GM21381 (cell line): Measurements from ENCODE around the gene SLC39A11.
A peak's percentile ranks its signal among the peaks of the same experiment; 100 is the strongest.
"Not testable (repeated sequence)": the region's sequence is repeated elsewhere in the genome, so short reads cannot be mapped to it uniquely, and the experiment has no call there.

Experiments used
- ATAC-seq: cut with Tn5 transposase; IDR thresholded peaks from one replicate; pipeline ENCODE4 v1.9.1; 2021; ENCODE audit warnings: mild to moderate bottlenecking, moderate library complexity; ENCODE audit not compliant: unreplicated experiment

The SLC39A11 gene

GRCh38 chr17:72640415-72641165 lies 451.9 kb downstream of the SLC39A11 start:
- ATAC-seq = no peak

GRCh38 chr17:72639711-72640110 lies 452.8 kb downstream of the SLC39A11 start:
- ATAC-seq = no peak

- not testable (repeated sequence) for ATAC-seq
These were observed 453.6 kb downstream of the SLC39A11 start for GRCh38 chr17:72638932-72639331.

GRCh38 chr17:72635034-72635635 lies 457.4 kb downstream of the SLC39A11 start:
- ATAC-seq = no peak

DNA sequence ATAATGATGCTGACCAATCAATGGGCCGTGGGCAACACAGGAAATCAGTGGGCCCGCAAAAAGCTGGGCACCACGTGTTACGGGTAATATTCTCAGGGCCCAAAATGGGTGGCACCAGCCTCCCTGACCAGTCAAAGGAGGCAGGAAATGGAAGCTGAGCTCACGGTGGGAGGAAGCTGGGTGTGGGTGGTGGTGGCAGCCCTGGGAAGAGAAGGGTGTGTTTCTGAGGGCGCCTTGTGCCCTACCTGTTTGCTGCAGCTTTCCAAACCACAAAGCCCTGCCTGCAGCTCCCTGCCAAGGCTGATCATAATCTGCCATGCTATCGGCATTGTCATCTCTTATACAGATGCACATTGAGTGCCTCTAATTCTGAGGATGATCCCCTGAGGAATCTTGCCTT lies 457.9 kb downstream of the SLC39A11 start:
- ATAC-seq = no peak

GRCh38 chr17:72631949-72632684 lies 460.4 kb downstream of the SLC39A11 start:
- ATAC-seq = no peak

DNA sequence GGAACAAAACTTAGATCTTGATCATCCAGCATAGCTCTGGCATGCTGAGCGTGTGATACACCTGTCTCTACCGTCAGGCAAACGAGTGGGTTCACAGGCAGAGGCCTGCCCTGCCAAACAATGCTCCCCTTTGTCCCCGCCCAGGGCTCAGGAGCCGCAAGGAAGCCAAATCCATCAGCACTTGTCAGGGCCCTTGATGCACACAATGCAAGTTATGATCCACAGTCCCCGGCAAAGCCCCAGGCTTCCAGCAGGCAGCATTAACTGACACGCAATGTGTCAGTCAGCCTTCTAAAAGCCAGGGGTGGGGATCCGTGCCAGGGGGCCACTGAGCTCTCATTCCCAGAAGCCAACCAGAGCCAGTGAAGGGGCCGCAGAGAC lies 460.9 kb downstream of the SLC39A11 start:
- no peak for ATAC-seq

- no peak for ATAC-seq
These were observed 467.8 kb downstream of the SLC39A11 start for GRCh38 chr17:72624652-72625051.

DNA sequence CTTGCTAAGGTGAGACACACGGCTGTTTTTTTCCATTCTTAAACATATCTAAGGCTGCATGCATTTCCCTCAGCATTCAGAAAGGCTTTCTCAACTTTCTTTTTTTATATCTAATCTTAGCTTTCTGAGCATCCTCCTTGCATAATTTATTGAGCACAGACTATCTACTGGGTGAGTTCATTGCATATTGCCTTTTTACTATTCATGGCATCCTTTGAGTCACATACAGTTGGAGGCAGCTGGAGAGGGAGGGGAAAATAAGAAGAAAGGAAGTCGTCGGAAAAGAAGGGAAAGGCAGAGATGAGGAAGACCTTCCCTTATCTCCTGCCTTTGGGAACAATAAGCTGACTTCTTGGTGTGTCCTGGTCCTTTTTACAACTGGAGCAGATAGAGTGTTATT lies 468.3 kb downstream of the SLC39A11 start:
- no peak for ATAC-seq

DNA sequence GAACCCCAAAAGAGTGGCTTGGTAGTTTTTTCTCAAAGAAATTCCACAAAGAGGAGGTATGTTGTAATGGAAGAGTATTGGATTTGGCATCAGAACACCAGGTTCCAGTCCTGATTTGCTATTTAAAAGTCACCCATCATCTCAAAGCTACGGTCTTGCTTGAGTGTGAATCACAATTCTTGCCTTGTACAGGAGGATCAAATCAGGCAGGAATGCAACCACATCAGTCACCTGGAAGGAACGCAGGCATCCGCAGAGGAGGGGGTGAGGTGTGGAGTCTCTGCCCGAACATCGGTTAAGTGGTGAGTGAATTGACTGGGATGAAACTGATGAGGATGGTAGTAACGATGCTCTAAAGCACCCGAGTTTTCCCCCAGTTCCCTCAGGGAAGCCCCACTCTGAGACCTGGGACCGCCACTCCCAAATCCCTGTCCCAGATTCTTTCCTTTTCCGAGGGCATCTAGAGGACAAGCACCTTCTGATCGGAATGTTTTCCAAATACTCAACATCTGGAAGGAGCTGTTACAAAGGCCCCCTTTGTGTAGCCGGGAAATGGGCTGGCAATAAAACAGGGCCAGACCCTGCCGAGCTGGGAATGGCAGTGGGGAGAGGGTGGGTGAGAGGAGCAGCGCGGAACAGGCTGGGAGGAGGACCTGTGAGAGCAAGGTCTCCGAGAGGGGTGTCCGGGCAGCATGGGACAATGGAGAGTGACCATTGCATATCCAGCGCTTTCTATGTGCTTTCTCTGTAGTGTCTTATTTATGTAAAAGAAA lies 469.6 kb downstream of the SLC39A11 start:
- ATAC-seq = no peak

GRCh38 chr17:72619976-72620650 lies 472.4 kb downstream of the SLC39A11 start:
- ATAC-seq = no peak

DNA sequence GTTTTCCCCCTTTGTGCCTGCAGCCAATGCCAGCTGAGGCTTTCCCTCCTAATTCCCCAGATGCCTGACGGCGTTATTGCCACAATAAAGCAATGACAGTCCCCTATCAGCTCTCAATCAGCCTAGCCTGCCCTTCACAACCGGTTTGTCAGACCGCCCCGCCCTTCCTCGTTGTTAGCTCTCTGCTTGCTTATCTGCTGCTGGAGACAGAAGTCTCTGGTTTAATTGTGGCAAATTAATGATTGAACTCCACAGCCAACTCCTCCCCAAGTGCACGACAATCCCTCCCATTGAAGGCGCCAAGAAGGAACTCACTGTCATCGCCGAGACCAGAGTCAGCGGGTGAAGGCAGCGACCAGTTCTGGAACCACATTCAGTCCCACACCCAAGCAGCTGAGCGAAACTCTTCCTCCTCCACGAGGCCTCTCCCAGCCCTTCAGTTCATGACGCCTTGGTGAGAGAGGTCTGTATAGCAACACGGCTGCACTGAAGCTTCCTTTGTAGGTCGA lies 474.4 kb downstream of the SLC39A11 start:
- ATAC-seq = peak; percentile 65

DNA sequence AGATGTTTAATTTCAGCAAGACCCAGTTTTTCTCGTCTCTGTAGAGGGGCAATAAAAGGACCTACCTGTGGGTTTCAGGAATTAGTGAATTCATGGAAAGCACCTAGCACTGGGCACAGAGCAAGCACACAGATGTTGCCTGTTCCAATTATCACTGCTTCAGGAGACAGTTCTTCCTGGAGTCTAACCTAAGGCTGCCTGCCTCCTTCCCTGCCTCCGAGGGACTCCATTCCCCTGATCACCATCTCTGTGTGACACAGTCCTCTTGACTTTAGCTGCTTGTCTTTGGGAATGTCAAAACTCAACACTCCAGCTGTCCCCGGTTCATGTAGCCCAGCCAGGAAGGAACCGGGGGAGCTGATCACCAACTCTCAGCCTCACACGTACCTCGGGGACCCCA lies 474.9 kb downstream of the SLC39A11 start:
- ATAC-seq = no peak

- ATAC-seq = no peak
These were observed 476.0 kb downstream of the SLC39A11 start for GRCh38 chr17:72616447-72616846.

GRCh38 chr17:72615627-72615991 lies 476.9 kb downstream of the SLC39A11 start:
- ATAC-seq = no peak

- ATAC-seq = no peak
These were observed 477.4 kb downstream of the SLC39A11 start for GRCh38 chr17:72614871-72615626.

GRCh38 chr17:72614476-72614870 lies 478.0 kb downstream of the SLC39A11 start:
- no peak for ATAC-seq

DNA sequence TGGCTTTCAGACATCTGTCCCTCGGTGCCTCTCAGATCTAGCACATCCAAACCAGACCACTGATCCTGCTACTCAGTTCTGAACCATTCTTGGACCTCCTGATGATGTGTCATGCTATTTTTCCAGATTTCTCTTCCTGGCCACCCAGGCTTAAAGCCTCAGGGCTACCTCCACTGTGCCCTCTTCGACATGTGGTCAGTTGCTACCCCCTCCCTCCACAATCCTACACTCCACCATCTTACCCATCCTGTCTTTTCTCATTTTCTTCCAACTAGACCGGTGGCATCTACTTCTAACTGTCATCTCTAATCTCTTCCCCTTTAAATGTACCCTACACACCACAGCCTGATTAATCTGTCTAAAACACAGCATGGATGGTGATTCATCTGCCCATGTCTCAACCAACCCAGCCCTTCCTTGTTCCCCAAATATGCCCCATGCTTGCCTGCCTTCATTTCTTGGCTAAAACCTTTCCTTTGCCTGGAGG lies 478.6 kb downstream of the SLC39A11 start:
- ATAC-seq = no peak

GRCh38 chr17:72613396-72613795 lies 479.1 kb downstream of the SLC39A11 start:
- no peak for ATAC-seq

DNA sequence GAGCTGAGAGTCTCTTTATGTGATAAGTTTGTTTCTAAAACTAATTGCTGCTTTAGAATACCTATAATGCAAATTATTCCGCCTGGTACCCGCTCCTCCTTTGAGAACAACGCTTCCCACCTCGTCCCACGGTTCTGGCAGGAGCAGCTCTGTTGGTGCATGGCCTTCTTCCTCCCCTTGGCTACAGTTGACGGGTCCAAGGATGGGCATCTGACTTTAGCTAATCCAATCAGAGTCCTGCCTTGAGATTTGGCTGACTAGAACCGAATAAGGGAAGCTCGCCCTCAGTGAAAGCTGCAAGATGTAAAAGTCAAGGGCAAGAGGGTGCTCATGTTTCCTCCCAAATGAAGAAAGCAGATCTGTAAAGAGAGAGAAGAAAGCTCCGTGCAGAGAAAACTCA lies 481.3 kb downstream of the SLC39A11 start:
- no peak for ATAC-seq
